Measurements from ENCODE around the gene WBP4. TPM values are rescaled to one million over a fixed set of nuclear protein-coding genes. Genes with fewer than 3 reads are reported as not detected.
"Not testable (repeated sequence)": the region's sequence is repeated elsewhere in the genome, so short reads cannot be mapped to it uniquely, and the experiment has no call there.

WBP4 gene
- polyA plus RNA-seq, 1 experiment, result 18.3 TPM

DNA sequence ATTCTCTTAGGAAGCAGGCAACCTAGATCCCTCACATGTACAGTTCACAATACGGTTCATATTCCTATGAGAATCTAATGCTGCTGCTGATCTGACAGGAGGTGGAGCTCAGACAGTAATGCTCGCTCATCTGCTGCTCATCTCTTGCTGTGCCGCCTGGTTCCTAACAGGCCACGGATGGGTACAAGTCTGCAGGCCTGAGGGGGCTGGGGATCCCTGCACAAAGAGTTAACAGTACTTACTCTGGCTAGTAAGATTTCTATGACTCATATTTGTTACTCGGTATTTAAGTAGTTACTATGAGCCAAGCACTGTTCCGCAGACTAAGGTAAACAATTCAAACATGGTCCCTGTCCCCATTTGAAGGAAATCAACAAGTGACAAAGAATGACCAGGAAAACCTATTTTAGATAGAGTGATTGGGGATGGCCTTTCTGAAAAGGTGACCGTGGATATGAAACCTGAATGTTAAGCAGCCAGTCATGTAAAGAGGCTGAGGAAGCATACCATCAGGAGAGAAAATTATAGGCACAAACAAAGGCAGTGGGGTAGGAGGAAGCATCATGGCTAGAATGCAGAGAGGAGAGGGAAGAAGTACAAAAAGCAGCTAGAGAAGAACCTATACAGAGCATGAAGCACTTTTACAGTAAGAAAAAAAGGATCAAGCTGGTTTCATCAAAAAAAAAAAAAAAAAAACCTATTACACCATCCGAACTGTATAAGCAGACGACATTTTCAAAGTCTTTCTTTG is 20.6 kb upstream of the WBP4 start:
- no peaks in the 10 kb centered on the region for H3K9me3 ChIP-seq (ENCODE audit: control insufficient read depth, insufficient read depth, low read length)
- no peak for DNase-seq (ENCODE audit: low read depth, low spot score)
- H3K4me3 ChIP-seq (ENCODE audit: low read depth, low read length), result no peak overlapping the region
- H3K27me3 ChIP-seq (ENCODE audit: control insufficient read depth, insufficient read depth, low read length), result no peaks in the 10 kb centered on the region
- ChIA-PET CTCF (interaction anchor here (1.6 kb wide), 1 partner anchor 13 kb away, joined by 8 read pairs; no protein-coding TSS in a partner anchor), POLR2A (no interaction called here)
- no peak overlapping the region for H3K27ac ChIP-seq (ENCODE audit: low read depth, low read length)
- TF ChIP-seq, protein P1, sequence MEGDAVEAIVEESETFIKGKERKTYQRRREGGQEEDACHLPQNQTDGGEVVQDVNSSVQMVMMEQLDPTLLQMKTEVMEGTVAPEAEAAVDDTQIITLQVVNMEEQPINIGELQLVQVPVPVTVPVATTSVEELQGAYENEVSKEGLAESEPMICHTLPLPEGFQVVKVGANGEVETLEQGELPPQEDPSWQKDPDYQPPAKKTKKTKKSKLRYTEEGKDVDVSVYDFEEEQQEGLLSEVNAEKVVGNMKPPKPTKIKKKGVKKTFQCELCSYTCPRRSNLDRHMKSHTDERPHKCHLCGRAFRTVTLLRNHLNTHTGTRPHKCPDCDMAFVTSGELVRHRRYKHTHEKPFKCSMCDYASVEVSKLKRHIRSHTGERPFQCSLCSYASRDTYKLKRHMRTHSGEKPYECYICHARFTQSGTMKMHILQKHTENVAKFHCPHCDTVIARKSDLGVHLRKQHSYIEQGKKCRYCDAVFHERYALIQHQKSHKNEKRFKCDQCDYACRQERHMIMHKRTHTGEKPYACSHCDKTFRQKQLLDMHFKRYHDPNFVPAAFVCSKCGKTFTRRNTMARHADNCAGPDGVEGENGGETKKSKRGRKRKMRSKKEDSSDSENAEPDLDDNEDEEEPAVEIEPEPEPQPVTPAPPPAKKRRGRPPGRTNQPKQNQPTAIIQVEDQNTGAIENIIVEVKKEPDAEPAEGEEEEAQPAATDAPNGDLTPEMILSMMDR (IDR thresholded peaks at IDR 0.05; ENCODE audit: low read depth, low read length), result no peak

DNA sequence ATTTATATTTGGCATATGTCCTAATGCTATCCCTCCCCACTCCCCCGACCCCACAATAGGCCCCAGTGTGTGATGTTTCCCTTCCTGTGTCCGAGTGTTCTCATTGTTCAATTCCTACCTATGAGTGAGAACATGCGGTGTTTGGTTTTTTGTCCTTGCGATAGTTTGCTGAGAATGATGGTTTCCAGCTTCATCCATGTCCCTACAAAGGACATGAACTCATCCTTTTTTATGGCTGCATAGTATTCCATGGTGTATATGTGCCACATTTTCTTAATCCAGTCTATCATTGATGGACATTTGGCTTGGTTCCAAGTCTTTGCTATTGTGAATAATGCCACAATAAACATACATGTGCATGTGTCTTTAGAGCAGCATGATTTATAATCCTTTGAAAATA is 18.9 kb upstream of the WBP4 start:
- CTCF ChIA-PET, result not testable (repeated sequence)

DNA sequence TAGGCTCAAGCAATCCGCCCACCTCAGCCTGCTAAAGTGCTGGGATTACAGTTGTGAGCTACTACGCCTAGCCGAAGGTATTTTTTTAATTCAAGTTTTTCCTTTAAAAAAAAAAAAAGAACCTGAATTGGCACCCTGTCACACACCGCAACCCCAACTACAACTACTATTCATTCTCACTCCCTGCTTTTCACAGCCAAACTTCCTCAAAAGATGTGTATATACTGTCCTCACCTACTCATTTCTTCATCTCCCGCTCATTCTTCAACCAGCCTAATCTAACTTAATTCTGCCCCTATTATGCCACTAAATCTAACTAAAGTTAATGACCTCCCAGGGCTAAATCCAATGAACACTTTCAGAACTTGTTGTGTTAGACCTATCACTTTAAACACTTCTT is 12.7 kb upstream of the WBP4 start:
- TF ChIP-seq, protein P1 (IDR thresholded peaks at IDR 0.05; ENCODE audit: low read depth, low read length), result no peak
- CTCF ChIA-PET, result interaction anchor here (0.5 kb wide), 1 partner anchor 140 kb away, joined by 3 read pairs; no protein-coding TSS in a partner anchor
- no peak for DNase-seq (ENCODE audit: low read depth, low spot score)
- H3K9me3 ChIP-seq (ENCODE audit: control insufficient read depth, insufficient read depth, low read length), result peaks cover 9% of the 10 kb centered on the region
- POLR2A ChIA-PET, result no interaction called here
- no peak overlapping the region for H3K4me3 ChIP-seq (ENCODE audit: low read depth, low read length)
- H3K27me3 ChIP-seq (ENCODE audit: control insufficient read depth, insufficient read depth, low read length), result no peaks in the 10 kb centered on the region
- no peak overlapping the region for H3K27ac ChIP-seq (ENCODE audit: low read depth, low read length)

More for the DNA sequence above, 18.9 kb upstream of the WBP4 start:
- H3K4me3 ChIP-seq (ENCODE audit: low read depth, low read length); H3K9me3 ChIP-seq (ENCODE audit: control insufficient read depth, insufficient read depth, low read length); H3K27ac ChIP-seq (ENCODE audit: low read depth, low read length); DNase-seq (ENCODE audit: low read depth, low spot score); H3K27me3 ChIP-seq (ENCODE audit: control insufficient read depth, insufficient read depth, low read length); POLR2A ChIA-PET: not testable (repeated sequence)

DNA sequence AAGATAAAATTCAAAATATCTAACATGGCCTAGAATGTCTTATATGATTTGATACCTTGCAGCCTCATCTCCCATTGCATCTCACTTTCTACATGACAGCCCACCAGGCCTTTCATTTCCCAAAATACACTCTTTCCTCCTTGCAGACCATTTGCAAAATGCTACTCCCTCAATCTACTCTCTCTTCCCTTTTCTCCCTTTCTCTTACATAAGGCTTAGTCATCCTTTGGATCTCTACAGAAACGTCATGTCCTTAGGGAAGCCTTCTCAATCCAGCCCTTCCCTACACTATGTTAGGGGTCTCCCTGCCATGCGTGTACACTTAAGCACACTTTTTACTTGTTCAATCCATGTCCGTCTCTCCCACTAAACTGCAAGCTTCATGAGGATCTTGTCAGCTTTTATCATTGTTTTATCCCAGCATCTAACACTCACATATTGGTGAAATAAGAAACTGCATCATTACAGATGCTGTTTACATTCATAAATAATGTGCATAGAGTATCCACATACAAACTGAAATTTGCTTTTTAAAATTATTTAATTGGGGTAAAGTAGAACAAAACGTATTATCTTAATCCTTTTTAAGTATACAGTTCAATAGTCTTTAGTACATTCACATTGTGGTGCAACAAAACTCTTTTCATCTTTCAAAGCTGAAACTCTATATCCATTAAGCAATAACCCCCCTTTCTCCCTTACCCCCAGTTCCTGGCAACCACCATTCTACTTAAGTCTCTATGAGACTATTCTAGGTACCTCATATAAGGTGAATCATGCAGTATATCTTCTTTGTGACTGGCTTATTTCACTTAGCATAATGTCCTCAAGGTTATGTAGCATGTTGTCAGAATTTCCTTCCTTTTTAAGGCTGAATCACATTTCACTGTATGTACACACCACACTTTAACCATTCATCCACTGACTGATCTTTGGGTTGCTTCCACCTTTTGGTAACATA is 11.5 kb upstream of the WBP4 start:
- H3K27ac ChIP-seq (ENCODE audit: low read depth, low read length), result no peak overlapping the region
- no peak for DNase-seq (ENCODE audit: low read depth, low spot score)
- POLR2A ChIA-PET, result no interaction called here
- H3K27me3 ChIP-seq (ENCODE audit: control insufficient read depth, insufficient read depth, low read length), result no peaks in the 10 kb centered on the region
- CTCF ChIA-PET, result interaction anchor here (1.4 to 2.0 kb wide), 2 partner anchors 76 to 272 kb away, joined by 3 to 4 read pairs; no protein-coding TSS in a partner anchor
- TF ChIP-seq, protein P1 (IDR thresholded peaks at IDR 0.05; ENCODE audit: low read depth, low read length), result no peak
- no peak overlapping the region for H3K4me3 ChIP-seq (ENCODE audit: low read depth, low read length)
- H3K9me3 ChIP-seq (ENCODE audit: control insufficient read depth, insufficient read depth, low read length), result peaks cover 9% of the 10 kb centered on the region

DNA sequence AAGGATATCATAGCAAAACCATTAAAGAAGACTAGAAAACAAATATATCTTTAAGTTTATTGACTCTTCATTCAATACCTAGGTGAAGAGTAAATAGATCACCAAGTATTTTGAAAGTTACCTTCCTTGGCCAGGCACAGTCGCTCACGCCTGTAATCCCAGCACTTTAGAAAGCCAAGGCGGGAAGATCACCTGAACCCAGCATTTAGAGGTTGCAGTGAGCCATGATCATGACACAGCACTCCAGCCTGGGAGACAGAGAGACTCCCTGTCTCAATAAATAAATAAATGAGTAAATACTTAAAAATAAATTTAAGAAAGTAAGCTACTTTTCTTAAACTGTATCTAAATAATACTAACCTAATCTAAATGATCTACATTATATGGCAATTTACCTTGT is 8.9 kb upstream of the WBP4 start:
- CTCF ChIA-PET, result no interaction called here
- POLR2A ChIA-PET, result no interaction called here
- no peak for DNase-seq (ENCODE audit: low read depth, low spot score)
- Histone ChIP-seq H3K4me3 (ENCODE audit: low read depth, low read length) (no peak overlapping the region), H3K27ac (ENCODE audit: low read depth, low read length) (no peak overlapping the region), H3K27me3 (ENCODE audit: control insufficient read depth, insufficient read depth, low read length) (no peaks in the 10 kb centered on the region), H3K9me3 (ENCODE audit: control insufficient read depth, insufficient read depth, low read length) (peaks cover 9% of the 10 kb centered on the region)
- TF ChIP-seq, protein P1 (IDR thresholded peaks at IDR 0.05; ENCODE audit: low read depth, low read length), result no peak
